Adrenal gland (tissue), 5 donors: ENCODE results near the gene METAP2.

Experiments
- POLR2A ChIP-seq, 2 donors: fragments of 450-650 bp; IDR thresholded peaks; one replicate each; pipeline ENCODE4 v1.6.1; 2017; ENCODE audit warnings: antibody characterized with exemption in 2 of 2, mild to moderate bottlenecking in 2 of 2, moderate library complexity in 1 of 2
- TF ChIP-seq, protein P1 (sequence below), 6 experiments: fragments of 450-650 bp in 4 of 6; fragments of 200-600 bp in 2 of 6; sonication (generic) in 1 of 6; IDR thresholded peaks; 1 replicate in 5 of 6; 2 replicates in 1 of 6; pipeline versions ENCODE4 v1.5.1 to v1.8.0; 2016 to 2021; ENCODE audit warnings: antibody characterized with exemption in 6 of 6, mild to moderate bottlenecking in 2 of 6, moderate library complexity in 1 of 6
- donor health status: DM: no; HTN: no; CAD: no.

DNA sequence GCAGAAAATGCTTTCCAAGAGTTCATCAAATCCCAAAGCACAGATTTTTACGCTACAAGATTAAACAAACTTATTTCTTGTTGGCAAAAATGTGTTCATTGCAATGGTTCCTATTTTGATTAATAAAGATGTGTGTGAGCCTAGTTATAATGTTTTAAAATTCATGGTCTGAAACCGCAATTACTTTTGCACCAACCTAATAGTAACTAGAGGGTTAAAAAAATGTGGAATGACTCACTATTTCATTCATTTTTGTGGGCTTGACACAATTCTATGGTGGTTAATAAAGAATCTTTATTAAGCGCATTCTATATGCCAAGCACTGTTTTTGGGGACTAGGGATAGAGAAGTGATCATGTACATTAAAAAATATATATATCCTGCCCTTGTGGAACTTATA lies 38.6 kb upstream of the METAP2 start:
- TF ChIP-seq, protein P1, sequence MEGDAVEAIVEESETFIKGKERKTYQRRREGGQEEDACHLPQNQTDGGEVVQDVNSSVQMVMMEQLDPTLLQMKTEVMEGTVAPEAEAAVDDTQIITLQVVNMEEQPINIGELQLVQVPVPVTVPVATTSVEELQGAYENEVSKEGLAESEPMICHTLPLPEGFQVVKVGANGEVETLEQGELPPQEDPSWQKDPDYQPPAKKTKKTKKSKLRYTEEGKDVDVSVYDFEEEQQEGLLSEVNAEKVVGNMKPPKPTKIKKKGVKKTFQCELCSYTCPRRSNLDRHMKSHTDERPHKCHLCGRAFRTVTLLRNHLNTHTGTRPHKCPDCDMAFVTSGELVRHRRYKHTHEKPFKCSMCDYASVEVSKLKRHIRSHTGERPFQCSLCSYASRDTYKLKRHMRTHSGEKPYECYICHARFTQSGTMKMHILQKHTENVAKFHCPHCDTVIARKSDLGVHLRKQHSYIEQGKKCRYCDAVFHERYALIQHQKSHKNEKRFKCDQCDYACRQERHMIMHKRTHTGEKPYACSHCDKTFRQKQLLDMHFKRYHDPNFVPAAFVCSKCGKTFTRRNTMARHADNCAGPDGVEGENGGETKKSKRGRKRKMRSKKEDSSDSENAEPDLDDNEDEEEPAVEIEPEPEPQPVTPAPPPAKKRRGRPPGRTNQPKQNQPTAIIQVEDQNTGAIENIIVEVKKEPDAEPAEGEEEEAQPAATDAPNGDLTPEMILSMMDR (IDR thresholded peaks at IDR 0.05): no peak
- no peak for TF ChIP-seq POLR2A (IDR thresholded peaks at IDR 0.05)
